ENCODE results near the gene COA8. TPM values are rescaled to one million over a fixed set of nuclear protein-coding genes. Genes with fewer than 3 reads are reported as not detected.

The COA8 gene
- polyA plus RNA-seq, 3 donors = 13.2 to 58.1 (median 52.3) TPM

- no peaks in the 10 kb centered on the region for H3K4me1 Mint-ChIP-seq
- H3K27me3 ChIP-seq (ENCODE audit: control insufficient read depth in 2 of 2, insufficient read depth in 2 of 2, low read length in 2 of 2) = peaks cover 0 to 5% of the 10 kb centered on the region in 2 donors
- no peaks in the 10 kb centered on the region for H3K79me2 ChIP-seq (ENCODE audit: insufficient read depth, low read length)
- no peaks in the 10 kb centered on the region for H3K4me1 ChIP-seq (ENCODE audit: control insufficient read depth in 1 of 2, insufficient read depth in 2 of 2, low read length in 2 of 2)
- no peaks in the 10 kb centered on the region for H3K9me3 Mint-ChIP-seq
- no peak overlapping the region for H3K4me2 ChIP-seq (replicated peaks; ENCODE audit: extremely low read depth, low read length, poor library complexity, severe bottlenecking)
- H3K27ac Mint-ChIP-seq = peak overlapping the region in 2 of 7 donors; percentile 53 to 59
- no peak for DNase-seq
- H3K36me3 ChIP-seq (replicated peaks in 1 of 2; ENCODE audit: control insufficient read depth in 1 of 2, insufficient read depth in 2 of 2, low read length in 2 of 2) = peaks cover 8 to 27% of the 10 kb centered on the region in 2 donors
- intact Hi-C loops (cut with micrococcal nuclease) = no loop called here
- peaks cover 3 to 35% (median 7%) of the 10 kb centered on the region in 3 donors for H3K27me3 Mint-ChIP-seq (ENCODE audit: low read depth in 3 of 3)
- no peak overlapping the region for H3K4me3 Mint-ChIP-seq
- H3K27ac ChIP-seq (ENCODE audit: low read depth in 1 of 2, low read length in 2 of 2) = no peak overlapping the region
- H3K9ac ChIP-seq (ENCODE audit: insufficient read depth, low read length, poor library complexity, severe bottlenecking) = no peak overlapping the region
- TF ChIP-seq, protein P1, sequence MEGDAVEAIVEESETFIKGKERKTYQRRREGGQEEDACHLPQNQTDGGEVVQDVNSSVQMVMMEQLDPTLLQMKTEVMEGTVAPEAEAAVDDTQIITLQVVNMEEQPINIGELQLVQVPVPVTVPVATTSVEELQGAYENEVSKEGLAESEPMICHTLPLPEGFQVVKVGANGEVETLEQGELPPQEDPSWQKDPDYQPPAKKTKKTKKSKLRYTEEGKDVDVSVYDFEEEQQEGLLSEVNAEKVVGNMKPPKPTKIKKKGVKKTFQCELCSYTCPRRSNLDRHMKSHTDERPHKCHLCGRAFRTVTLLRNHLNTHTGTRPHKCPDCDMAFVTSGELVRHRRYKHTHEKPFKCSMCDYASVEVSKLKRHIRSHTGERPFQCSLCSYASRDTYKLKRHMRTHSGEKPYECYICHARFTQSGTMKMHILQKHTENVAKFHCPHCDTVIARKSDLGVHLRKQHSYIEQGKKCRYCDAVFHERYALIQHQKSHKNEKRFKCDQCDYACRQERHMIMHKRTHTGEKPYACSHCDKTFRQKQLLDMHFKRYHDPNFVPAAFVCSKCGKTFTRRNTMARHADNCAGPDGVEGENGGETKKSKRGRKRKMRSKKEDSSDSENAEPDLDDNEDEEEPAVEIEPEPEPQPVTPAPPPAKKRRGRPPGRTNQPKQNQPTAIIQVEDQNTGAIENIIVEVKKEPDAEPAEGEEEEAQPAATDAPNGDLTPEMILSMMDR (IDR thresholded peaks at IDR 0.05) = no peak
- H4K20me1 ChIP-seq (ENCODE audit: insufficient read depth, low read length) = peaks cover 8% of the 10 kb centered on the region
- no peak overlapping the region for H2AFZ ChIP-seq (ENCODE audit: insufficient read depth, low read depth, low read length, poor library complexity, severe bottlenecking)
- H3K36me3 Mint-ChIP-seq = peaks cover 5 to 15% of the 10 kb centered on the region in 2 donors
- H3K9me3 ChIP-seq (replicated peaks in 1 of 2; ENCODE audit: control insufficient read depth in 1 of 2, insufficient read depth in 1 of 2, low read length in 2 of 2) = no peaks in the 10 kb centered on the region
- WGBS (ENCODE audit: insufficient coverage) = 95% methylated on average over 8 of the region's 9 CpGs
- H3K4me3 ChIP-seq (replicated peaks in 1 of 3; ENCODE audit: low read depth in 2 of 3, low read length in 3 of 3) = no peak overlapping the region
Measured at GRCh38 chr14:103536693-103537092, 26.1 kb upstream of the COA8 start.

DNA sequence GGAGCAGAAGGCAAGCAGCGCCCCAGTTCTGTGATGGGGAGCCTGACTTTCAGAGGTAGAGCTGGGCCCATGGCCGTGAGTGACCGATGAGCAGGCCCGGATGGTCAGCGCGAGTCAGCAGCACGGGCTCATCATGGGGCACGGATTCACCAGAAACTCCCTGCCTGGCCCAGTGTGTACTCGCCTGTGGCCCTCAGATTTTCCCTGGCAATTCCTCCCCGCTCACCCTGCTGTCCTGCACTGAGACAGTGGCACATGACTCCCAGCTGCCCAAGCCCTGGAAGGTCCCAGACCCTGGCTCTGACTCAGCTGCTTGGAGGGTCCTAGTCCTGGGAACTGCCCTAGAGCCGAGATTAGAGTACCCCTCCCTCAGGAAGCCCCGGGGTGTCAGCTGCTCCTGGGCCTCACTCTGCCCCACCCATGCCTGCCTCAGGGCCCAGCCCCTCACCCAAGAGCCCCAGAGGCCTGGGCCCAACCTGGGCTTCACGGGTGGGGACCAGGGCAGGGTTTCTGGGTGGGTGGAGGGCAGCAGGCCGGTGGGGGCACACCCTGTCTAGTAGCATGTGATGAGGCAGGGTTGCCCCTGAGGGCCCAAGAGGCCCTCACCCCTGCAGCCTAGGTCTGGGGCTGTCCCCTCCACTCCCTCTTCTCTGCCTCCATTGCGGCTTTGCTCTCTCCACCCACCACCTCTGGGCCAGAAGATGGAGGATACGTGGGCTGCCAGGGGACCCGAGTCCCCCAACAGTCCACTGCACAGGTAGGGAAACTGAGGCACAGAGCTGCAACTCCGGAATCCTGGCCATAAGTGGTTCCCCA lies 25.4 kb upstream of the COA8 start:
- TF ChIP-seq, protein P1 (IDR thresholded peaks at IDR 0.05) = no peak
- H3K9me3 Mint-ChIP-seq = no peaks in the 10 kb centered on the region

More for the DNA sequence above, 25.4 kb upstream of the COA8 start:
- Histone ChIP-seq H2AFZ (ENCODE audit: insufficient read depth, low read depth, low read length, poor library complexity, severe bottlenecking) (no peak overlapping the region), H3K27me3 (ENCODE audit: control insufficient read depth in 2 of 2, insufficient read depth in 2 of 2, low read length in 2 of 2) (peaks cover 0 to 5% of the 10 kb centered on the region in 2 donors), H3K4me2 (replicated peaks; ENCODE audit: extremely low read depth, low read length, poor library complexity, severe bottlenecking) (no peak overlapping the region), H4K20me1 (ENCODE audit: insufficient read depth, low read length) (peaks cover 10% of the 10 kb centered on the region), H3K79me2 (ENCODE audit: insufficient read depth, low read length) (no peaks in the 10 kb centered on the region), H3K36me3 (replicated peaks in 1 of 2; ENCODE audit: control insufficient read depth in 1 of 2, insufficient read depth in 2 of 2, low read length in 2 of 2) (peaks cover 8 to 24% of the 10 kb centered on the region in 2 donors), H3K27ac (ENCODE audit: low read depth in 1 of 2, low read length in 2 of 2) (no peak overlapping the region), H3K9me3 (replicated peaks in 1 of 2; ENCODE audit: control insufficient read depth in 1 of 2, insufficient read depth in 1 of 2, low read length in 2 of 2) (no peaks in the 10 kb centered on the region), H3K4me1 (ENCODE audit: control insufficient read depth in 1 of 2, insufficient read depth in 2 of 2, low read length in 2 of 2) (no peaks in the 10 kb centered on the region), H3K4me3 (replicated peaks in 1 of 3; ENCODE audit: low read depth in 2 of 3, low read length in 3 of 3) (no peak overlapping the region), H3K9ac (ENCODE audit: insufficient read depth, low read length, poor library complexity, severe bottlenecking) (no peak overlapping the region)
- intact Hi-C loops (cut with micrococcal nuclease) = no loop called here
- Mint-ChIP-seq H3K36me3 (peaks cover 5 to 10% of the 10 kb centered on the region in 2 donors), H3K4me1 (no peaks in the 10 kb centered on the region), H3K27me3 (ENCODE audit: low read depth in 3 of 3) (peaks cover 3 to 40% (median 9%) of the 10 kb centered on the region in 3 donors), H3K4me3 (no peak overlapping the region), H3K27ac (no peak overlapping the region)
- no peak for DNase-seq
- 92% methylated on average over 14 of the region's 18 CpGs for WGBS (ENCODE audit: insufficient coverage)
